Parathyroid adenoma (tissue), 2 donors: ENCODE results near the gene NOS1AP.
"Not testable (repeated sequence)": the region's sequence is repeated elsewhere in the genome, so short reads cannot be mapped to it uniquely, and the experiment has no call there.

Experiments
- H2AFZ ChIP-seq: fragments of 300-600 bp; sonication (generic); one replicate; pipeline ENCODE4 v1.7.0; 2017; ENCODE audit warnings: antibody characterized with exemption, mild to moderate bottlenecking
- H3K27ac ChIP-seq: fragments of 300-600 bp; sonication (generic); one replicate; pipeline ENCODE4 v1.7.0; 2017
- H3K27me3 ChIP-seq: fragments of 300-600 bp; sonication (generic); one replicate; pipeline ENCODE4 v1.7.0; 2017; ENCODE audit warnings: low read length; ENCODE audit not compliant: control insufficient read depth, insufficient read depth
- H3K36me3 ChIP-seq: fragments of 300-600 bp; sonication (generic); one replicate; pipeline ENCODE4 v1.7.0; 2017; ENCODE audit warnings: low read length; ENCODE audit not compliant: control insufficient read depth, insufficient read depth
- H3K4me1 ChIP-seq: fragments of 300-600 bp; sonication (generic); one replicate; pipeline ENCODE4 v1.7.0; 2017; ENCODE audit warnings: control low read depth
- H3K4me2 ChIP-seq: fragments of 300-600 bp; sonication (generic); one replicate; pipeline ENCODE4 v1.7.0; 2017; ENCODE audit warnings: low read length
- H3K4me3 ChIP-seq: fragments of 300-600 bp; sonication (generic); one replicate; pipeline ENCODE4 v1.7.0; 2017; ENCODE audit warnings: low read depth, low read length
- H3K79me2 ChIP-seq: fragments of 300-600 bp; sonication (generic); one replicate; pipeline ENCODE4 v1.7.0; 2017; ENCODE audit warnings: control low read depth
- H3K9ac ChIP-seq: fragments of 300-600 bp; sonication (generic); one replicate; pipeline ENCODE4 v1.7.0; 2017; ENCODE audit warnings: mild to moderate bottlenecking
- H3K9me3 ChIP-seq: fragments of 300-600 bp; sonication (generic); one replicate; pipeline ENCODE4 v1.7.0; 2017; ENCODE audit warnings: low read length; ENCODE audit not compliant: control insufficient read depth
- CTCF ChIP-seq: fragments of 300-600 bp; sonication (generic); IDR thresholded peaks from one replicate; pipeline ENCODE4 v1.7.0; 2017; ENCODE audit warnings: antibody characterized with exemption, mild to moderate bottlenecking
- donor health status: primary hyperparathyroidism.

Gene NOS1AP

DNA sequence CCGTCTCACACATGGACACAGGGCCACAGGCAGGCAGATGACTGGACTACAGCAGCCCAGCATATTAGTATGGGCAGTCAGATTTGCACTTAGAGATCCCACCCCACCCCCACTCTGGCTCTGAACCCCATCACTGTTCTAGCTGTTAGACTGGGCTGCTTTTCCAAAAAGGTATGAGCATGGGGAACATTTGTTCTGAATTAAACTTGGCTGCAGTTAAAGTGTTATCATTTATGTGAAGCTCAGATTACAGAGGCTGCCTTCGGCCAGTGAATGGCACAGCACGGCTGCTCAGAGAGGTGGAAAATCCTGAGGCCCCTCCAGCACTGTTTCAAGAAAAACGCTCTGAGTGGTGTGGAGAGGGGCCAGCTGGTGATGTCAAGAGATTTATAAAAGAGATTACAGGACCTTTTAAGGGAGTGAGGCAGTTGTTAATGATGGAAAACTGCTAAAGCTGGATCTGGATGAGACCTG is 6.9 kb upstream of the NOS1AP start:
- Histone ChIP-seq H3K36me3 (no peaks in the 10 kb centered on the region), H3K9ac (no peak overlapping the region), H3K27me3 (no peaks in the 10 kb centered on the region), H3K79me2 (no peaks in the 10 kb centered on the region), H2AFZ (no peak overlapping the region), H3K27ac (no peak overlapping the region), H3K4me3 (no peak overlapping the region), H3K9me3 (no peaks in the 10 kb centered on the region), H3K4me2 (no peak overlapping the region), H3K4me1 (no peaks in the 10 kb centered on the region)
- TF ChIP-seq CTCF, result no peak

DNA sequence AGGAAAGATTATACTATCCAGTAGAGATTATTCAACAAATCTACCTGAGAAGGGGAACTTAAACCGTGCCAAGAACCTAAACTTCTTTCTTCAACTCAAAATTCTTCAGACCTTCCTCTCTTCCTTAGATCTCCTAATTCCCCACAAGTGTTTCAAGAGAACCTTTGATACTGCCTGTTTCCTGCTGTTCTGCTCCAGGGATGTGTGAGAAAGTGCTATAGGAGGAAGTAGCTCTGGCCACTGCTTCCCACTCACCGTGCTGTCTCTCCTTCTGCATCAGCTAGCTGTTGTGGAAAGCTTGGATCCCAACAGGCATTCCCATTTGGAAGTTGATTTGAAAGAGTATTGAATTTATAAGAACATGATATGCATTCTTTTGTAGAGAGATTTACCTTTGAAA is 4.5 kb upstream of the NOS1AP start:
- Histone ChIP-seq H3K4me3 (no peak overlapping the region), H3K79me2 (no peaks in the 10 kb centered on the region), H3K27ac (no peak overlapping the region), H2AFZ (no peak overlapping the region), H3K9me3 (no peaks in the 10 kb centered on the region), H3K36me3 (no peaks in the 10 kb centered on the region), H3K4me1 (no peaks in the 10 kb centered on the region), H3K27me3 (no peaks in the 10 kb centered on the region), H3K9ac (no peak overlapping the region), H3K4me2 (no peak overlapping the region)
- no peak for TF ChIP-seq CTCF

DNA sequence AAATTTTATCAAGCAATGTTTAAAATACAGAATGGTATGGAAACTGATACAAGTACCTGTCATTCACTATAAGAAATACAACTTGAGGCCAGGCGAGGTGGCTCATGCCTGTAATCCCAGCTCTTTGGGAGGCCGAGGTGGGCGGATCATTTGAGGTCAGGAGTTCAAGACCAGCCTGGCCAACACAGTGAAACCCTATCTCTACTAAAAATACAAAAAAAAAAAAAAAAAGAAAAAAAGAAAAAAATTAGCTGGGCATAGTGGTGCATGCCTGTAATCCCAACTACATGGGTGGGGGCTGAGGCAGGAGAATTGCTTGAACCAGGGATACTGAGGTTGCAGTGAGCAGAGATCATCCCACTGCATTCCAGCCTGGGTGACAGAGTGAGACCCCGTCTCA is 2.7 kb upstream of the NOS1AP start:
- not testable (repeated sequence) for H3K27me3 ChIP-seq, H3K4me1 ChIP-seq

DNA sequence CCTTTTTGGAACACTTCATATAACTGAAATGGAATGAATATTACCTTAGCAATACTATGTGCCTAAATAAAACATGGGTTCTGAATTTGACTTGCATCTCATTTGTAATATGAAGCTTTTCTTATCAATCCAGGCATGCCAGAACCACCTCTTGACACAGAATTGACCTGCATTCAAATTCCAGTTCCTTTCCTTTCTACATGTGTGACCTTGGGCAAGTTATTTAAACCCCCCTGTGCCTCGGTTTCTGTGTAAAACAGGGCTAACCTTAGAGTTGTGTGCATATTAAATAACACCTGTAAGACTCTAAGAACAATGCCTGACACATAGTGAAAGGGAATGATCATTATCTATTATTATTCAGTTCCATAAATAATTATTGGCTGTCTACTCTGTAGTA is 2.0 kb upstream of the NOS1AP start:
- Histone ChIP-seq H3K4me2 (no peak overlapping the region), H3K27ac (no peak overlapping the region), H2AFZ (no peak overlapping the region), H3K9ac (no peak overlapping the region), H3K4me1 (peaks cover 3% of the 10 kb centered on the region), H3K36me3 (no peaks in the 10 kb centered on the region), H3K79me2 (no peaks in the 10 kb centered on the region), H3K9me3 (no peaks in the 10 kb centered on the region), H3K27me3 (no peaks in the 10 kb centered on the region), H3K4me3 (no peak overlapping the region)
- TF ChIP-seq CTCF, result no peak

More for the DNA sequence above, 2.7 kb upstream of the NOS1AP start:
- H3K9me3 ChIP-seq, H3K4me3 ChIP-seq, H3K79me2 ChIP-seq, H3K9ac ChIP-seq, H3K4me2 ChIP-seq, H3K36me3 ChIP-seq, H2AFZ ChIP-seq, H3K27ac ChIP-seq: not testable (repeated sequence)

GRCh38 chr1:162068301-162068700 is 1.2 kb upstream of the NOS1AP start:
- Histone ChIP-seq H3K79me2 (no peaks in the 10 kb centered on the region), H3K27me3 (no peaks in the 10 kb centered on the region), H3K4me3 (no peak overlapping the region), H3K9ac (no peak overlapping the region), H3K36me3 (no peaks in the 10 kb centered on the region), H3K27ac (no peak overlapping the region), H3K4me2 (no peak overlapping the region), H2AFZ (no peak overlapping the region), H3K9me3 (no peaks in the 10 kb centered on the region), H3K4me1 (peaks cover 3% of the 10 kb centered on the region)
- no peak for TF ChIP-seq CTCF
